Left ventricle myocardium inferior (tissue), 1 donor: ENCODE measurements around the gene CNTNAP2. TPM values are rescaled to one million over a fixed set of nuclear protein-coding genes. Genes with fewer than 3 reads are reported as not detected.
"Not testable (repeated sequence)": the region's sequence is repeated elsewhere in the genome, so short reads cannot be mapped to it uniquely, and the experiment has no call there.

Experiments used
- DNase-seq: peaks from one replicate; pipeline ENCODE4 v3.0.0-alpha.2; 2020
- H3K27ac ChIP-seq: fragments of 200-600 bp; replicated peaks from 2 replicates; pipeline ENCODE4 v1.8.0; 2021
- H3K27me3 ChIP-seq: fragments of 200-600 bp; 2 replicates; pipeline ENCODE4 v1.8.0; 2021; ENCODE audit warnings: low read depth
- H3K36me3 ChIP-seq: fragments of 200-600 bp; 2 replicates; pipeline ENCODE4 v1.8.0; 2021
- H3K4me1 ChIP-seq: fragments of 200-600 bp; 2 replicates; pipeline ENCODE4 v1.8.0; 2021
- H3K4me3 ChIP-seq: fragments of 200-600 bp; 2 replicates; pipeline ENCODE4 v1.8.0; 2021; ENCODE audit warnings: mild to moderate bottlenecking, moderate library complexity
- H3K9me3 ChIP-seq: fragments of 200-600 bp; replicated peaks from 2 replicates; pipeline ENCODE4 v1.8.0; 2021
- CTCF ChIP-seq: fragments of 200-600 bp; IDR thresholded peaks from 2 replicates; pipeline ENCODE4 v1.8.0; 2021; ENCODE audit warnings: antibody characterized with exemption, mild to moderate bottlenecking, borderline replicate concordance
- intact Hi-C: fragments of 100-400 bp; cut with micrococcal nuclease; formaldehyde crosslinking; loops from one replicate; pipeline ENCODE4 v1.11.0; 2022
- total RNA-seq: library from RNA; stranded (reverse); fragmentation: NEBNext Ultra II Directional; extraction: Animal tissue kit (Norgen Biotek cat#: 25700); gene quantifications from one replicate; pipeline ENCODE4 v1.2.1, GENCODE V29; 2021
- donor health status: DM: no; HTN: yes; CAD: no; lungs with severe emphysema.

CNTNAP2 gene
- total RNA-seq, 1 donor from 2014 or later: 0.99 TPM

GRCh38 chr7:148330124-148330818 lies 2213.7 kb downstream of the CNTNAP2 start:
- H3K4me3 ChIP-seq: no peak overlapping the region

GRCh38 chr7:148330822-148331221 lies 2214.2 kb downstream of the CNTNAP2 start:
- no peak for DNase-seq
- no peaks in the 10 kb centered on the region for H3K36me3 ChIP-seq
- no peak overlapping the region for H3K27ac ChIP-seq
- intact Hi-C loops: no loop called here
- peaks cover 26% of the 10 kb centered on the region for H3K27me3 ChIP-seq
- no peak for TF ChIP-seq CTCF
- no peaks in the 10 kb centered on the region for H3K9me3 ChIP-seq
- no peak overlapping the region for H3K4me3 ChIP-seq
- H3K4me1 ChIP-seq: no peaks in the 10 kb centered on the region

More at GRCh38 chr7:148330124-148330818, 2213.7 kb downstream of the CNTNAP2 start:
- no peak for TF ChIP-seq CTCF
- no peak for DNase-seq
- intact Hi-C loops: no loop called here
- Histone ChIP-seq H3K9me3 (no peaks in the 10 kb centered on the region), H3K27me3 (peaks cover 21% of the 10 kb centered on the region), H3K36me3 (no peaks in the 10 kb centered on the region), H3K27ac (no peak overlapping the region), H3K4me1 (no peaks in the 10 kb centered on the region)

GRCh38 chr7:148331456-148331855 lies 2214.9 kb downstream of the CNTNAP2 start:
- DNase-seq, H3K9me3 ChIP-seq, H3K4me3 ChIP-seq, intact Hi-C loops, H3K4me1 ChIP-seq, H3K27ac ChIP-seq, H3K36me3 ChIP-seq: not testable (repeated sequence)
- peaks cover 33% of the 10 kb centered on the region for H3K27me3 ChIP-seq

GRCh38 chr7:148332191-148333186 lies 2215.9 kb downstream of the CNTNAP2 start:
- Histone ChIP-seq H3K27me3 (peaks cover 39% of the 10 kb centered on the region), H3K4me1 (no peaks in the 10 kb centered on the region), H3K9me3 (no peaks in the 10 kb centered on the region), H3K27ac (no peak overlapping the region), H3K4me3 (no peak overlapping the region), H3K36me3 (no peaks in the 10 kb centered on the region)
- no peak for TF ChIP-seq CTCF
- DNase-seq: no peak
- intact Hi-C loops: no loop called here

GRCh38 chr7:148334441-148334956 lies 2217.9 kb downstream of the CNTNAP2 start:
- Histone ChIP-seq H3K4me3 (no peak overlapping the region), H3K4me1 (peaks cover 10% of the 10 kb centered on the region), H3K36me3 (no peaks in the 10 kb centered on the region), H3K27ac (no peak overlapping the region), H3K9me3 (no peaks in the 10 kb centered on the region), H3K27me3 (peaks cover 57% of the 10 kb centered on the region)
- no peak for TF ChIP-seq CTCF
- intact Hi-C loops: no loop called here
- no peak for DNase-seq
